Astrocyte of the cerebellum (primary cell): ENCODE data around the gene CLOCK.

Experiments
- DNase-seq: peaks from one replicate; pipeline ENCODE4 v3.0.0-alpha.2; 2011; ENCODE audit warnings: low read depth
- H3K4me3 ChIP-seq: 2 replicates; pipeline ENCODE4 v1.5.1; 2011; ENCODE audit warnings: mild to moderate bottlenecking, low read depth, low read length, moderate library complexity
- in situ Hi-C: cut with HindIII; loops from 2 replicates; pipeline ENCODE4 v1.10.0; 2017; ENCODE audit warnings: low sequenced_read_pairs
- TF ChIP-seq, protein P1 (sequence below): IDR thresholded peaks from 2 replicates; pipeline ENCODE4 v1.5.1; 2012; ENCODE audit warnings: low read length, low read depth, moderate library complexity, mild to moderate bottlenecking; ENCODE audit errors: missing control alignments

The CLOCK gene

GRCh38 chr4:55393461-55394320 is 153.0 kb downstream of the CLOCK start:
- no peak overlapping the region for H3K4me3 ChIP-seq
- TF ChIP-seq, protein P1, sequence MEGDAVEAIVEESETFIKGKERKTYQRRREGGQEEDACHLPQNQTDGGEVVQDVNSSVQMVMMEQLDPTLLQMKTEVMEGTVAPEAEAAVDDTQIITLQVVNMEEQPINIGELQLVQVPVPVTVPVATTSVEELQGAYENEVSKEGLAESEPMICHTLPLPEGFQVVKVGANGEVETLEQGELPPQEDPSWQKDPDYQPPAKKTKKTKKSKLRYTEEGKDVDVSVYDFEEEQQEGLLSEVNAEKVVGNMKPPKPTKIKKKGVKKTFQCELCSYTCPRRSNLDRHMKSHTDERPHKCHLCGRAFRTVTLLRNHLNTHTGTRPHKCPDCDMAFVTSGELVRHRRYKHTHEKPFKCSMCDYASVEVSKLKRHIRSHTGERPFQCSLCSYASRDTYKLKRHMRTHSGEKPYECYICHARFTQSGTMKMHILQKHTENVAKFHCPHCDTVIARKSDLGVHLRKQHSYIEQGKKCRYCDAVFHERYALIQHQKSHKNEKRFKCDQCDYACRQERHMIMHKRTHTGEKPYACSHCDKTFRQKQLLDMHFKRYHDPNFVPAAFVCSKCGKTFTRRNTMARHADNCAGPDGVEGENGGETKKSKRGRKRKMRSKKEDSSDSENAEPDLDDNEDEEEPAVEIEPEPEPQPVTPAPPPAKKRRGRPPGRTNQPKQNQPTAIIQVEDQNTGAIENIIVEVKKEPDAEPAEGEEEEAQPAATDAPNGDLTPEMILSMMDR: no peak
- no peak for DNase-seq
- in situ Hi-C loops: no loop called here

DNA sequence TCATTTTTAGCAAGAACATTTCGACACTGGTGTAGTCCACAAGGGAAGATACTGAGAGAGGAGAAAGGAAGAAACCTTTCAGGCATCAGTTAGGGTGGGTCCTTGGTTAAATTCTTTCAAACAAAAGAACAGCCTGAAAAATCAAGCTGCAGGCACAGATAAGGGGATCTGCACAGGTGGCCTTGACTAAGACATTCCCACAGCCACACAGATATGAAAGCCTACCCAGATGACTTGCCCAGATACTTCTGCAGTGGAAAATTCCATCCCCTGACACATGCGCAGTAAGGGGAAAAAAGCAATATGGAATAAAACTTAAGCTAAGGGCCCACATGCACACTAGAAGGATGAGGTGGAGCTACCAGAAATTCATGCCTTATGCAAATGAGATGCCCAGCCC is 159.9 kb downstream of the CLOCK start:
- no peak for DNase-seq
- TF ChIP-seq, protein P1: no peak
- no peak overlapping the region for H3K4me3 ChIP-seq
- in situ Hi-C loops: no loop called here

- in situ Hi-C loops: no loop called here
- no peak for DNase-seq
- H3K4me3 ChIP-seq: no peak overlapping the region
- TF ChIP-seq, protein P1: no peak
Observed at GRCh38 chr4:55386073-55386472, 160.6 kb downstream of the CLOCK start.

- H3K4me3 ChIP-seq: no peak overlapping the region
- no peak for DNase-seq
- TF ChIP-seq, protein P1: no peak
- in situ Hi-C loops: no loop called here
Observed at GRCh38 chr4:55385201-55385649, 161.5 kb downstream of the CLOCK start.

- no peak overlapping the region for H3K4me3 ChIP-seq
- in situ Hi-C loops: no loop called here
- TF ChIP-seq, protein P1: no peak
- no peak for DNase-seq
Observed at GRCh38 chr4:55382488-55383003, 164.2 kb downstream of the CLOCK start.

DNA sequence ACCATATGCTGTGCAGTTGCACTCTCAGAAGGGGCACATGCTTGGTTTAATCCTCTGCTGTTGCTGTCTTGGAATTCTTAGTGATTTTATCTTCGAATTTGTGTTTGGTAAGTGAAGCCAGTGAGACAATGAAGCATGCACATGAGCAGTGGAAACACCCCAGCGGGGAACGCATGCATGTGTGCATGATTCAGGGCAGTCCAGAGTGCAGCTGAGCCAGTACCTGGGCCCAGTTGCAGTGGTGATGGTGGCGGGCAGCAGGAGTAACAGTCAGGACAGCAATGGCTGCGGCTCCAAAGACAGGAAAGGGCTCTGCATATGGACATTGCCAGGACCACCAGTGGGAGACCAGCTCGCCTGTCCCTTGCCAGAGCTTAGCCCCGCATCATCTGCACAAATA is 165.2 kb downstream of the CLOCK start:
- in situ Hi-C loops: no loop called here
- TF ChIP-seq, protein P1: no peak
- no peak overlapping the region for H3K4me3 ChIP-seq
- DNase-seq: no peak
